HCT116 (cell line): ENCODE measurements around the gene VSNL1. TPM values are rescaled to one million over a fixed set of nuclear protein-coding genes. Genes with fewer than 3 reads are reported as not detected.

Experiments
- ATAC-seq: fragments of 200-7000 bp; cut with Tn5 transposase; 2 replicates; pipeline ENCODE4 v1.9.1; 2020; ENCODE audit warnings: mild to moderate bottlenecking, moderate library complexity
- BruUV-seq: library from RNA; stranded (reverse); fragments of 400-500 nt; replicated peaks from 2 replicates; lab custom pipeline; 2021; lab: Mats Ljungman, UMichigan
- CTCF ChIA-PET: fragments of 300-600 bp; sonication (Branson Sonifier 250); formaldehyde crosslinking; loops from one replicate; lab custom pipeline; 2021; ENCODE audit warnings: antibody characterized with exemption; lab: Charles Lee
- POLR2A ChIA-PET: fragments of 300-600, 350-600 bp; sonication (Branson Sonifier 250); formaldehyde crosslinking; loops from one replicate; lab custom pipeline; 2021; ENCODE audit warnings: antibody characterized with exemption; lab: Charles Lee
- RAD21 ChIA-PET, 2 experiments: fragments of 300-600 bp; sonication (Branson Sonifier 250); formaldehyde crosslinking; loops; one replicate each; lab custom pipeline; 2023; ENCODE audit warnings: low total read pairs in 2 of 2; ENCODE audit not compliant: uncharacterized antibody in 2 of 2, unreplicated experiment in 2 of 2, low non-redundant PET in 1 of 2; lab: Charles Lee
- DNase-seq: peaks from one replicate; pipeline ENCODE4 v3.0.0-alpha.2; 2010; ENCODE audit warnings: low read depth, low spot score
- H2AFZ ChIP-seq: fragments of 200-600 bp; shearing (Covaris generic), sonication (generic); 2 replicates; pipeline ENCODE4 v1.6.1; 2017; ENCODE audit warnings: low read depth, mixed run types, mixed read lengths, antibody characterized with exemption, low read length; ENCODE audit not compliant: poor library complexity, severe bottlenecking
- H3K27ac ChIP-seq: 2 replicates; pipeline ENCODE4 v1.5.1; 2012; ENCODE audit warnings: low read depth, low read length
- H3K27me3 ChIP-seq: fragments of 200-600 bp; sonication (generic); 2 replicates; pipeline ENCODE4 v1.6.1; 2016; ENCODE audit warnings: mixed run types, low read length, mixed read lengths; ENCODE audit not compliant: insufficient read depth
- H3K36me3 ChIP-seq, 2 experiments: fragments of 200-500 bp in 1 of 2; fragments of 200-600 bp in 1 of 2; sonication (Bioruptor generic) in 1 of 2; sonication (generic) in 1 of 2; 2 replicates each; pipeline versions ENCODE4 v1.5.1 to v1.6.1; 2014 to 2016; ENCODE audit warnings: low read length in 2 of 2, inconsistent platforms in 1 of 2, mixed read lengths in 1 of 2, mixed run types in 1 of 2; ENCODE audit not compliant: insufficient read depth in 2 of 2, control insufficient read depth in 1 of 2
- H3K4me1 ChIP-seq, 2 experiments: fragments of 200-600 bp in 1 of 2; sonication (generic) in 1 of 2; 2 replicates each; pipeline versions ENCODE4 v1.5.1 to v1.6.1; 2012 to 2017; ENCODE audit warnings: low read length in 2 of 2, inconsistent platforms in 1 of 2, mild to moderate bottlenecking in 1 of 2, mixed read lengths in 1 of 2, mixed run types in 1 of 2, moderate library complexity in 1 of 2; ENCODE audit not compliant: insufficient read depth in 2 of 2, control insufficient read depth in 1 of 2
- H3K4me2 ChIP-seq: fragments of 200-600 bp; sonication (generic); 2 replicates; pipeline ENCODE4 v1.6.1; 2017; ENCODE audit warnings: mixed run types, low read length, mixed read lengths
- H3K4me3 ChIP-seq, 2 experiments: fragments of 200-600 bp in 1 of 2; sonication (generic) in 1 of 2; replicated peaks in 1 of 2; 2 replicates each; pipeline ENCODE4 v1.5.1; 2011 to 2016; ENCODE audit warnings: low read length in 2 of 2, control low read depth in 1 of 2, low read depth in 1 of 2, mild to moderate bottlenecking in 1 of 2, mixed read lengths in 1 of 2, mixed run types in 1 of 2
- H3K79me2 ChIP-seq: fragments of 200-600 bp; sonication (generic); 2 replicates; pipeline ENCODE4 v1.6.1; 2017; ENCODE audit warnings: mild to moderate bottlenecking, mixed run types, low read length, moderate library complexity, mixed read lengths; ENCODE audit not compliant: insufficient read depth
- H3K9ac ChIP-seq: fragments of 200-600 bp; sonication (generic); 2 replicates; pipeline ENCODE4 v1.6.1; 2016; ENCODE audit warnings: low read length, mixed read lengths
- H3K9me2 ChIP-seq: fragments of 200-600 bp; sonication (generic), shearing (Covaris generic); 2 replicates; pipeline ENCODE4 v1.6.1; 2017; ENCODE audit warnings: mixed run types, mild to moderate bottlenecking, moderate library complexity; ENCODE audit not compliant: insufficient read depth
- H3K9me3 ChIP-seq, 2 experiments: fragments of 200-500 bp in 1 of 2; fragments of 200-600 bp in 1 of 2; sonication (Bioruptor generic) in 1 of 2; sonication (generic) in 1 of 2; 2 replicates each; pipeline ENCODE4 v1.6.1; 2014 to 2017; ENCODE audit warnings: low read length in 2 of 2, mixed read lengths in 2 of 2, inconsistent platforms in 1 of 2, low read depth in 1 of 2, mild to moderate bottlenecking in 1 of 2, mixed run types in 1 of 2, moderate library complexity in 1 of 2; ENCODE audit not compliant: control insufficient read depth in 1 of 2, insufficient read depth in 1 of 2
- H4K20me1 ChIP-seq: fragments of 200-600 bp; sonication (generic), shearing (Covaris generic); 2 replicates; pipeline ENCODE4 v1.6.1; 2017; ENCODE audit warnings: mixed run types, mild to moderate bottlenecking, moderate library complexity; ENCODE audit not compliant: insufficient read depth
- CBX3 ChIP-seq: IDR thresholded peaks from 2 replicates; pipeline ENCODE4 v1.6.1; 2012; ENCODE audit warnings: low read depth
- CEBPB ChIP-seq: IDR thresholded peaks from 2 replicates; pipeline ENCODE4 v1.6.1; 2012; ENCODE audit warnings: low read depth
- ELF1 ChIP-seq: IDR thresholded peaks from 2 replicates; pipeline ENCODE4 v1.6.1; 2012; ENCODE audit warnings: low read depth, borderline replicate concordance
- EZH2 ChIP-seq: fragments of 200-600 bp; sonication (generic); IDR thresholded peaks from 2 replicates; pipeline ENCODE4 v1.6.1; 2017; ENCODE audit warnings: antibody characterized with exemption, mixed run types
- FOSL1 ChIP-seq: IDR thresholded peaks from 2 replicates; pipeline ENCODE4 v1.6.1; 2012; ENCODE audit warnings: low read depth
- JUND ChIP-seq: IDR thresholded peaks from 2 replicates; pipeline ENCODE4 v1.6.1; 2012
- POLR2A ChIP-seq: IDR thresholded peaks from 2 replicates; pipeline ENCODE4 v1.7.0; 2011; ENCODE audit warnings: borderline replicate concordance; ENCODE audit not compliant: insufficient read depth, insufficient read length; ENCODE audit errors: extremely low read depth
- POLR2AphosphoS5 ChIP-seq: IDR thresholded peaks from 2 replicates; pipeline ENCODE4 v1.6.1; 2011; ENCODE audit warnings: mild to moderate bottlenecking, low read depth, low read length, moderate library complexity
- RAD21 ChIP-seq: IDR thresholded peaks from 2 replicates; pipeline ENCODE4 v1.6.1; 2012; ENCODE audit warnings: low read depth, mild to moderate bottlenecking
- SIN3A ChIP-seq: IDR thresholded peaks from 2 replicates; pipeline ENCODE4 v1.6.1; 2012; ENCODE audit warnings: low read depth
- SP1 ChIP-seq: IDR thresholded peaks from 2 replicates; pipeline ENCODE4 v1.6.1; 2012; ENCODE audit warnings: low read depth
- SRF ChIP-seq: IDR thresholded peaks from 2 replicates; pipeline ENCODE4 v1.6.1; 2012; ENCODE audit warnings: low read depth
- TCF7L2 ChIP-seq: IDR thresholded peaks from 2 replicates; pipeline ENCODE4 v1.7.0; 2011; ENCODE audit warnings: borderline replicate concordance, inconsistent platforms; ENCODE audit not compliant: insufficient read depth, insufficient read length; ENCODE audit errors: extremely low read depth
- ZFX ChIP-seq: fragments of 450-650 bp; IDR thresholded peaks from 2 replicates; pipeline ENCODE4 v1.6.1; 2017
- ZNF274 ChIP-seq: fragments of 200-500 bp; sonication (Bioruptor generic); IDR thresholded peaks from 2 replicates; pipeline ENCODE4 v1.6.1; 2014; ENCODE audit warnings: mild to moderate bottlenecking, low read depth, low read length, inconsistent platforms
- intact Hi-C: fragments of 100-400 bp; cut with micrococcal nuclease; formaldehyde crosslinking; loops from 2 replicates; pipeline ENCODE4 v1.10.0; 2022
- total RNA-seq: library from RNA; stranded (reverse); gene quantifications from one replicate; pipeline ENCODE4 v1.2.1, GENCODE V29; 2021; ENCODE audit not compliant: unreplicated experiment
- TF ChIP-seq, protein P1 (sequence below), 3 experiments: fragments of 200-600 bp in 1 of 3; sonication (generic) in 1 of 3; IDR thresholded peaks in 2 of 3; conservative IDR thresholded peaks in 1 of 3; 2 replicates each; pipeline ENCODE4 v1.5.1; 2012 to 2017; ENCODE audit warnings: low read depth in 2 of 3, low read length in 2 of 3, antibody characterized with exemption in 1 of 3, borderline replicate concordance in 1 of 3, control low read depth in 1 of 3, mild to moderate bottlenecking in 1 of 3, mixed read lengths in 1 of 3, mixed run types in 1 of 3, moderate library complexity in 1 of 3; ENCODE audit not compliant: insufficient read depth in 1 of 3
- TF ChIP-seq, protein P2 (sequence below): IDR thresholded peaks from 2 replicates; pipeline ENCODE4 v1.6.1; 2012
- TF ChIP-seq, protein P3 (sequence below): IDR thresholded peaks from 2 replicates; pipeline ENCODE4 v1.6.1; 2011; ENCODE audit warnings: mild to moderate bottlenecking, low read length, moderate library complexity; ENCODE audit not compliant: insufficient replicate concordance; ENCODE audit errors: extremely low read depth
- TF ChIP-seq, protein P4 (sequence below): IDR thresholded peaks from 2 replicates; pipeline ENCODE4 v1.6.1; 2012
- TF ChIP-seq, protein P5 (sequence below): IDR thresholded peaks from 2 replicates; pipeline ENCODE4 v1.6.1; 2012; ENCODE audit warnings: low read depth

The VSNL1 gene
- total RNA-seq, 1 experiment from 2014 or later = 4.6 TPM

DNA sequence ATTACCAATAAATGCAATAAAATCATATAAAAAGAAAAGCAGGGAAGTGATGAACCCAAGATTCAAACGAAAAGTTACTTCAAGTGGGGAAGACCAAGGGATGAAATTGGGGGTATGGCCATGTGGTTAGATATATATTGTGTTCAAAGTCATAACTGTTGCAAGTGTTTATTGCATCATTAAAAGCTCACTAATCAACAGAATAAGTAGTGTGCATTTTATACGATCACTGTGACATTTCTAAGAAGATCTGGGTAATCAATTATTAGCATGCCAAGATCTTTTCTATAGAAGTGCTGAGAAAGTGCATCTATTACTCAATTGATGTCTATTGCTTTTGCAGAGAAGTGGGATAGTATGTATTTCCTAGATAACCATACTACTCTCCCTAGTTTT is 52.9 kb downstream of the VSNL1 start:
- H4K20me1 ChIP-seq = no peaks in the 10 kb centered on the region
- no peaks in the 10 kb centered on the region for H3K79me2 ChIP-seq
- no peak overlapping the region for H3K4me2 ChIP-seq
- no peak for DNase-seq
- H3K36me3 ChIP-seq = no peaks in the 10 kb centered on the region
- intact Hi-C loops = no loop called here
- no peaks in the 10 kb centered on the region for H3K9me2 ChIP-seq
- H3K4me1 ChIP-seq = peaks cover 0 to 23% of the 10 kb centered on the region in 2 experiments; a peak in 1 of 4 replicates
- no peak for ATAC-seq
- no peak overlapping the region for H3K4me3 ChIP-seq
- TF ChIP-seq ZFX (no peak), TCF7L2 (no peak), ZNF274 (no peak), CBX3 (no peak), FOSL1 (no peak), JUND (no peak), RAD21 (no peak), ELF1 (no peak), POLR2A (no peak), CEBPB (no peak), SRF (no peak), EZH2 (no peak), SP1 (no peak), SIN3A (no peak), POLR2AphosphoS5 (no peak)
- TF ChIP-seq, protein P1, sequence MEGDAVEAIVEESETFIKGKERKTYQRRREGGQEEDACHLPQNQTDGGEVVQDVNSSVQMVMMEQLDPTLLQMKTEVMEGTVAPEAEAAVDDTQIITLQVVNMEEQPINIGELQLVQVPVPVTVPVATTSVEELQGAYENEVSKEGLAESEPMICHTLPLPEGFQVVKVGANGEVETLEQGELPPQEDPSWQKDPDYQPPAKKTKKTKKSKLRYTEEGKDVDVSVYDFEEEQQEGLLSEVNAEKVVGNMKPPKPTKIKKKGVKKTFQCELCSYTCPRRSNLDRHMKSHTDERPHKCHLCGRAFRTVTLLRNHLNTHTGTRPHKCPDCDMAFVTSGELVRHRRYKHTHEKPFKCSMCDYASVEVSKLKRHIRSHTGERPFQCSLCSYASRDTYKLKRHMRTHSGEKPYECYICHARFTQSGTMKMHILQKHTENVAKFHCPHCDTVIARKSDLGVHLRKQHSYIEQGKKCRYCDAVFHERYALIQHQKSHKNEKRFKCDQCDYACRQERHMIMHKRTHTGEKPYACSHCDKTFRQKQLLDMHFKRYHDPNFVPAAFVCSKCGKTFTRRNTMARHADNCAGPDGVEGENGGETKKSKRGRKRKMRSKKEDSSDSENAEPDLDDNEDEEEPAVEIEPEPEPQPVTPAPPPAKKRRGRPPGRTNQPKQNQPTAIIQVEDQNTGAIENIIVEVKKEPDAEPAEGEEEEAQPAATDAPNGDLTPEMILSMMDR (IDR thresholded peaks at IDR 0.05 in 2 of 3, conservative IDR thresholded peaks at IDR 0.05 in 1 of 3; ENCODE audit: borderline replicate concordance in 1 of 3, insufficient read depth in 1 of 3, low read depth in 2 of 3, low read length in 2 of 3) = no peak
- TF ChIP-seq, protein P2, sequence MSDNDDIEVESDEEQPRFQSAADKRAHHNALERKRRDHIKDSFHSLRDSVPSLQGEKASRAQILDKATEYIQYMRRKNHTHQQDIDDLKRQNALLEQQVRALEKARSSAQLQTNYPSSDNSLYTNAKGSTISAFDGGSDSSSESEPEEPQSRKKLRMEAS = no peak
- TF ChIP-seq, protein P3, sequence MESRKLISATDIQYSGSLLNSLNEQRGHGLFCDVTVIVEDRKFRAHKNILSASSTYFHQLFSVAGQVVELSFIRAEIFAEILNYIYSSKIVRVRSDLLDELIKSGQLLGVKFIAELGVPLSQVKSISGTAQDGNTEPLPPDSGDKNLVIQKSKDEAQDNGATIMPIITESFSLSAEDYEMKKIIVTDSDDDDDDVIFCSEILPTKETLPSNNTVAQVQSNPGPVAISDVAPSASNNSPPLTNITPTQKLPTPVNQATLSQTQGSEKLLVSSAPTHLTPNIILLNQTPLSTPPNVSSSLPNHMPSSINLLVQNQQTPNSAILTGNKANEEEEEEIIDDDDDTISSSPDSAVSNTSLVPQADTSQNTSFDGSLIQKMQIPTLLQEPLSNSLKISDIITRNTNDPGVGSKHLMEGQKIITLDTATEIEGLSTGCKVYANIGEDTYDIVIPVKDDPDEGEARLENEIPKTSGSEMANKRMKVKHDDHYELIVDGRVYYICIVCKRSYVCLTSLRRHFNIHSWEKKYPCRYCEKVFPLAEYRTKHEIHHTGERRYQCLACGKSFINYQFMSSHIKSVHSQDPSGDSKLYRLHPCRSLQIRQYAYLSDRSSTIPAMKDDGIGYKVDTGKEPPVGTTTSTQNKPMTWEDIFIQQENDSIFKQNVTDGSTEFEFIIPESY = no peak
- TF ChIP-seq, protein P4, sequence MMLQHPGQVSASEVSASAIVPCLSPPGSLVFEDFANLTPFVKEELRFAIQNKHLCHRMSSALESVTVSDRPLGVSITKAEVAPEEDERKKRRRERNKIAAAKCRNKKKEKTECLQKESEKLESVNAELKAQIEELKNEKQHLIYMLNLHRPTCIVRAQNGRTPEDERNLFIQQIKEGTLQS = no peak
- TF ChIP-seq, protein P5, sequence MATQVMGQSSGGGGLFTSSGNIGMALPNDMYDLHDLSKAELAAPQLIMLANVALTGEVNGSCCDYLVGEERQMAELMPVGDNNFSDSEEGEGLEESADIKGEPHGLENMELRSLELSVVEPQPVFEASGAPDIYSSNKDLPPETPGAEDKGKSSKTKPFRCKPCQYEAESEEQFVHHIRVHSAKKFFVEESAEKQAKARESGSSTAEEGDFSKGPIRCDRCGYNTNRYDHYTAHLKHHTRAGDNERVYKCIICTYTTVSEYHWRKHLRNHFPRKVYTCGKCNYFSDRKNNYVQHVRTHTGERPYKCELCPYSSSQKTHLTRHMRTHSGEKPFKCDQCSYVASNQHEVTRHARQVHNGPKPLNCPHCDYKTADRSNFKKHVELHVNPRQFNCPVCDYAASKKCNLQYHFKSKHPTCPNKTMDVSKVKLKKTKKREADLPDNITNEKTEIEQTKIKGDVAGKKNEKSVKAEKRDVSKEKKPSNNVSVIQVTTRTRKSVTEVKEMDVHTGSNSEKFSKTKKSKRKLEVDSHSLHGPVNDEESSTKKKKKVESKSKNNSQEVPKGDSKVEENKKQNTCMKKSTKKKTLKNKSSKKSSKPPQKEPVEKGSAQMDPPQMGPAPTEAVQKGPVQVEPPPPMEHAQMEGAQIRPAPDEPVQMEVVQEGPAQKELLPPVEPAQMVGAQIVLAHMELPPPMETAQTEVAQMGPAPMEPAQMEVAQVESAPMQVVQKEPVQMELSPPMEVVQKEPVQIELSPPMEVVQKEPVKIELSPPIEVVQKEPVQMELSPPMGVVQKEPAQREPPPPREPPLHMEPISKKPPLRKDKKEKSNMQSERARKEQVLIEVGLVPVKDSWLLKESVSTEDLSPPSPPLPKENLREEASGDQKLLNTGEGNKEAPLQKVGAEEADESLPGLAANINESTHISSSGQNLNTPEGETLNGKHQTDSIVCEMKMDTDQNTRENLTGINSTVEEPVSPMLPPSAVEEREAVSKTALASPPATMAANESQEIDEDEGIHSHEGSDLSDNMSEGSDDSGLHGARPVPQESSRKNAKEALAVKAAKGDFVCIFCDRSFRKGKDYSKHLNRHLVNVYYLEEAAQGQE = no peak
- H3K27me3 ChIP-seq = no peaks in the 10 kb centered on the region
- no TSS peak for BruUV-seq
- no peak overlapping the region for H2AFZ ChIP-seq
- ChIA-PET RAD21 (no interaction called here), CTCF (no interaction called here), POLR2A (no interaction called here)
- no peak overlapping the region for H3K27ac ChIP-seq
- H3K9ac ChIP-seq = no peak overlapping the region
- no peaks in the 10 kb centered on the region for H3K9me3 ChIP-seq
